H1 (cell line): ENCODE data around the gene DOCK6. TPM values are rescaled to one million over a fixed set of nuclear protein-coding genes. Genes with fewer than 3 reads are reported as not detected.

ENCODE experiments used
- CTCF ChIP-seq, 3 experiments: IDR thresholded peaks; 1 replicate in 2 of 3; 2 replicates in 1 of 3; pipeline versions ENCODE4 v1.5.1 to v1.6.1; 2011; ENCODE audit warnings: low read length in 3 of 3, mild to moderate bottlenecking in 3 of 3, inconsistent platforms in 2 of 3, low read depth in 1 of 3, moderate library complexity in 1 of 3; ENCODE audit not compliant: insufficient read depth in 1 of 3; ENCODE audit errors: control extremely low read depth in 1 of 3
- polyA plus RNA-seq, 7 experiments: library from polyadenylated mRNA; depleted of rRNA in 3 of 7; stranded (reverse) in 5 of 7; unstranded in 2 of 7; fragments of >200 nt in 5 of 7; fragments of 200-250 nt in 2 of 7; gene quantifications; 1 replicate in 5 of 7; 2 replicates in 1 of 7; 4 replicates in 1 of 7; pipeline versions ENCODE4 v1.2.1 to v1.2.3, GENCODE V29; 2011 to 2013; ENCODE audit warnings: missing spikeins in 2 of 7, mixed read lengths in 2 of 7
- total RNA-seq: library from RNA; stranded (reverse); fragmentation: NEBNext Ultra II Directional; extraction: Animal tissue kit (Norgen Biotek cat#: 25700); gene quantifications from 2 replicates; pipeline ENCODE4 v1.2.1, GENCODE V29; 2021

DOCK6 gene
- total and polyA plus RNA-seq, 2 of the 8 experiments (the other 6 are each of a cell fraction or from before 2014, with no cell fraction given) = 25.5 to 54.7 TPM

GRCh38 chr19:11232555-11232954 is 29.8 kb downstream of the DOCK6 start (continued):
- no peak for TF ChIP-seq CTCF (IDR thresholded peaks at IDR 0.05; ENCODE audit: control extremely low read depth in 1 of 3, insufficient read depth in 1 of 3, low read depth in 1 of 3, low read length in 3 of 3)
